IMR-90 (cell line): ENCODE measurements around the gene SYNPR. TPM values are rescaled to one million over a fixed set of nuclear protein-coding genes. Genes with fewer than 3 reads are reported as not detected.

Experiments used
- ATAC-seq: fragments of 200-7000 bp; cut with Tn5 transposase; 2 replicates; pipeline ENCODE4 v1.9.1; 2020; ENCODE audit warnings: low read depth, mild to moderate bottlenecking, moderate library complexity
- BruUV-seq: library from RNA; stranded (reverse); fragments of 400-500 nt; replicated peaks from 2 replicates; lab custom pipeline; 2021; lab: Mats Ljungman, UMichigan
- CTCF ChIA-PET: fragments of 300-600 bp; formaldehyde crosslinking; extraction: SDS; loops from one replicate; lab custom pipeline; 2021; ENCODE audit warnings: antibody characterized with exemption; lab: Yijun Ruan, JAX
- POLR2A ChIA-PET: fragments of 300-600 bp; sonication (Branson Sonifier 250); formaldehyde crosslinking; loops from one replicate; lab custom pipeline; 2022; ENCODE audit warnings: antibody characterized with exemption; ENCODE audit not compliant: unreplicated experiment; lab: Charles Lee
- DNase-seq: peaks from one replicate; pipeline ENCODE4 v3.0.0; 2013
- H2AFZ ChIP-seq: replicated peaks from 2 replicates; pipeline ENCODE3; 2013; ENCODE audit warnings: low read length, mild to moderate bottlenecking; ENCODE audit not compliant: poor library complexity
- H2AK5ac ChIP-seq: 2 replicates; pipeline ENCODE4 v1.6.1; 2013; ENCODE audit warnings: low read depth, low read length, inconsistent platforms
- H2AK9ac ChIP-seq: replicated peaks from 2 replicates; pipeline ENCODE3; 2013; ENCODE audit warnings: mild to moderate bottlenecking, low read depth, low read length, moderate library complexity; ENCODE audit not compliant: poor library complexity
- H2BK120ac ChIP-seq: 2 replicates; pipeline ENCODE4 v1.6.1; 2013; ENCODE audit warnings: low read depth, low read length, inconsistent platforms
- H2BK15ac ChIP-seq: 3 replicates; pipeline ENCODE4 v1.6.1; 2013; ENCODE audit warnings: low read depth, low read length, inconsistent platforms
- H2BK20ac ChIP-seq: 2 replicates; pipeline ENCODE4 v1.6.1; 2013; ENCODE audit warnings: low read depth, mild to moderate bottlenecking, inconsistent platforms, low read length, moderate library complexity
- H2BK5ac ChIP-seq: 2 replicates; pipeline ENCODE4 v1.6.1; 2013; ENCODE audit warnings: mild to moderate bottlenecking, low read depth, low read length, inconsistent platforms; ENCODE audit not compliant: poor library complexity, severe bottlenecking
- H3K14ac ChIP-seq: replicated peaks from 2 replicates; pipeline ENCODE4 v1.6.1; 2013; ENCODE audit warnings: low read depth, low read length, inconsistent platforms
- H3K18ac ChIP-seq: 2 replicates; pipeline ENCODE4 v1.6.1; 2013; ENCODE audit warnings: low read depth, low read length, control low read depth
- H3K23ac ChIP-seq: 2 replicates; pipeline ENCODE4 v1.6.1; 2013; ENCODE audit warnings: low read depth, low read length, inconsistent platforms
- H3K27ac ChIP-seq: 2 replicates; pipeline ENCODE4 v1.5.1; 2013; ENCODE audit warnings: mild to moderate bottlenecking, control low read depth, low read length; ENCODE audit not compliant: insufficient read depth
- H3K27me3 ChIP-seq: 2 replicates; pipeline ENCODE4 v1.6.1; 2013; ENCODE audit warnings: low read length; ENCODE audit not compliant: control insufficient read depth, insufficient read depth
- H3K36me3 ChIP-seq: 2 replicates; pipeline ENCODE4 v1.6.1; 2013; ENCODE audit warnings: low read length, mixed read lengths; ENCODE audit not compliant: control insufficient read depth, insufficient read depth
- H3K4ac ChIP-seq: 2 replicates; pipeline ENCODE4 v1.6.1; 2013; ENCODE audit warnings: low read depth, low read length, inconsistent platforms
- H3K4me1 ChIP-seq: 2 replicates; pipeline ENCODE4 v1.6.1; 2013; ENCODE audit warnings: low read length, mixed read lengths; ENCODE audit not compliant: control insufficient read depth, insufficient read depth
- H3K4me2 ChIP-seq: 2 replicates; pipeline ENCODE4 v1.6.1; 2013; ENCODE audit warnings: low read depth, mild to moderate bottlenecking, control low read depth, low read length, moderate library complexity
- H3K4me3 ChIP-seq: 2 replicates; pipeline ENCODE4 v1.5.1; 2013; ENCODE audit warnings: low read depth, mild to moderate bottlenecking, control low read depth, low read length, moderate library complexity; ENCODE audit not compliant: insufficient read depth
- H3K56ac ChIP-seq: 2 replicates; pipeline ENCODE4 v1.6.1; 2013; ENCODE audit warnings: low read length, inconsistent platforms; ENCODE audit not compliant: insufficient read depth; ENCODE audit errors: extremely low read depth
- H3K79me1 ChIP-seq, 2 experiments: 2 replicates each; pipeline ENCODE4 v1.6.1; 2013; ENCODE audit warnings: low read length in 2 of 2, inconsistent platforms in 1 of 2, low read depth in 1 of 2
- H3K9ac ChIP-seq: 2 replicates; pipeline ENCODE4 v1.6.1; 2013; ENCODE audit warnings: low read depth, low read length, control low read depth
- H3K9me1 ChIP-seq: 2 replicates; pipeline ENCODE4 v1.6.1; 2013; ENCODE audit warnings: low read length, inconsistent platforms; ENCODE audit not compliant: insufficient read depth
- H3K9me3 ChIP-seq: 2 replicates; pipeline ENCODE4 v1.6.1; 2013; ENCODE audit warnings: low read length; ENCODE audit not compliant: control insufficient read depth, insufficient read depth
- H4K20me1 ChIP-seq: 2 replicates; pipeline ENCODE4 v1.6.1; 2013; ENCODE audit warnings: low read length, inconsistent platforms; ENCODE audit not compliant: insufficient read depth
- H4K5ac ChIP-seq: 2 replicates; pipeline ENCODE4 v1.6.1; 2013; ENCODE audit warnings: mild to moderate bottlenecking, low read depth, low read length, control low read depth
- H4K8ac ChIP-seq, 2 experiments: 2 replicates each; pipeline ENCODE4 v1.6.1; 2013; ENCODE audit warnings: low read depth in 2 of 2, low read length in 2 of 2, control low read depth in 1 of 2, inconsistent platforms in 1 of 2
- H4K91ac ChIP-seq: 2 replicates; pipeline ENCODE4 v1.6.1; 2013; ENCODE audit warnings: low read depth, low read length, inconsistent platforms; ENCODE audit not compliant: insufficient read depth
- BHLHE40 ChIP-seq: fragments of 150-350 bp; IDR thresholded peaks from 2 replicates; pipeline ENCODE4 v1.6.1; 2016; ENCODE audit warnings: mild to moderate bottlenecking, low read depth, low read length
- CEBPB ChIP-seq: IDR thresholded peaks from 2 replicates; pipeline ENCODE4 v1.6.1; 2012; ENCODE audit warnings: low read depth, low read length, improper control_type of control experiment
- CHD1 ChIP-seq: IDR thresholded peaks from 2 replicates; pipeline ENCODE4 v1.6.1; 2012; ENCODE audit warnings: low read depth, low read length, improper control_type of control experiment
- CTCF ChIP-seq: conservative IDR thresholded peaks from 2 replicates; pipeline ENCODE4 v1.5.1; 2012; ENCODE audit warnings: mild to moderate bottlenecking, low read depth, low read length, improper control_type of control experiment
- ELK1 ChIP-seq: fragments of 150-350 bp; IDR thresholded peaks from 2 replicates; pipeline ENCODE4 v1.6.1; 2016; ENCODE audit warnings: low read depth, mild to moderate bottlenecking, low read length, moderate library complexity, borderline replicate concordance
- FOS ChIP-seq: fragments of 150-350 bp; IDR thresholded peaks from 2 replicates; pipeline ENCODE4 v1.6.1; 2016; ENCODE audit warnings: low read depth, low read length
- MAFK ChIP-seq: IDR thresholded peaks from 2 replicates; pipeline ENCODE4 v1.6.1; 2012; ENCODE audit warnings: low read depth, low read length, improper control_type of control experiment
- MAZ ChIP-seq: IDR thresholded peaks from 2 replicates; pipeline ENCODE4 v1.6.1; 2012; ENCODE audit warnings: low read depth, mild to moderate bottlenecking, low read length, improper control_type of control experiment, moderate library complexity, borderline replicate concordance
- MXI1 ChIP-seq: IDR thresholded peaks from 2 replicates; pipeline ENCODE4 v1.6.1; 2012; ENCODE audit warnings: low read depth, mild to moderate bottlenecking, low read length, moderate library complexity, borderline replicate concordance
- NFE2L2 ChIP-seq: fragments of 150-350 bp; IDR thresholded peaks from 2 replicates; pipeline ENCODE4 v1.6.1; 2016; ENCODE audit warnings: low read depth, mild to moderate bottlenecking, low read length
- POLR2A ChIP-seq: IDR thresholded peaks from 2 replicates; pipeline ENCODE4 v1.6.1; 2012; ENCODE audit warnings: mild to moderate bottlenecking, low read depth, low read length
- RAD21 ChIP-seq: IDR thresholded peaks from 2 replicates; pipeline ENCODE4 v1.6.1; 2012; ENCODE audit warnings: low read length, improper control_type of control experiment
- RCOR1 ChIP-seq: IDR thresholded peaks from 2 replicates; pipeline ENCODE4 v1.6.1; 2012; ENCODE audit warnings: mild to moderate bottlenecking, low read length, improper control_type of control experiment; ENCODE audit not compliant: insufficient replicate concordance
- RFX5 ChIP-seq: IDR thresholded peaks from 2 replicates; pipeline ENCODE4 v1.8.0; 2012; ENCODE audit warnings: low read depth, mild to moderate bottlenecking, low read length, moderate library complexity
- SMC3 ChIP-seq: fragments of 150-350 bp; IDR thresholded peaks from 2 replicates; pipeline ENCODE4 v1.6.1; 2016; ENCODE audit warnings: low read depth, mild to moderate bottlenecking, antibody characterized with exemption, low read length, moderate library complexity
- WGBS, 2 experiments: methylation state at CpG; one replicate each; pipeline versions ENCODE4 v1.1.5 to v1.1.7; 2013; ENCODE audit warnings: missing lambda C conversion rate in 2 of 2; ENCODE audit not compliant: insufficient read length in 1 of 2; ENCODE audit errors: extremely low coverage in 2 of 2; 5-methylcytosine and 5-hydroxymethylcytosine counted together
- dilution Hi-C: fragments of 300-500 bp; cut with HindIII; formaldehyde crosslinking; loops from one replicate; pipeline ENCODE4 v1.14.3; 2018; ENCODE audit warnings: low sequenced_read_pairs; ENCODE audit not compliant: unreplicated experiment
- in situ Hi-C: fragments of 300-500 bp; cut with MboI; formaldehyde crosslinking; loops from 3 replicates; pipeline ENCODE4 v1.14.3; 2019; ENCODE audit warnings: low sequenced_read_pairs, inconsistent platforms, mixed read lengths
- intact Hi-C: fragments of 100-400 bp; cut with micrococcal nuclease; formaldehyde crosslinking; loops from 2 replicates; pipeline ENCODE4 v1.10.0; 2022
- polyA plus RNA-seq, 3 experiments: library from polyadenylated mRNA; depleted of rRNA; stranded (reverse); fragments of >200 nt; gene quantifications; 2 replicates each; pipeline ENCODE4 v1.2.3, GENCODE V29; 2012; ENCODE audit warnings: low replicate concordance in 1 of 3
- total RNA-seq: library from RNA; depleted of rRNA; stranded (reverse); fragments of >200 nt; gene quantifications from 2 replicates; pipeline ENCODE4 v1.2.3, GENCODE V29; 2012
- TF ChIP-seq, protein P1 (sequence below): fragments of 150-350 bp; IDR thresholded peaks from 2 replicates; pipeline ENCODE4 v1.6.1; 2017; ENCODE audit warnings: mild to moderate bottlenecking, antibody characterized with exemption, low read length, low read depth

Gene SYNPR
- total and polyA plus RNA-seq, 2 of the 4 experiments (the other 2 are of a cell fraction): not detected

DNA sequence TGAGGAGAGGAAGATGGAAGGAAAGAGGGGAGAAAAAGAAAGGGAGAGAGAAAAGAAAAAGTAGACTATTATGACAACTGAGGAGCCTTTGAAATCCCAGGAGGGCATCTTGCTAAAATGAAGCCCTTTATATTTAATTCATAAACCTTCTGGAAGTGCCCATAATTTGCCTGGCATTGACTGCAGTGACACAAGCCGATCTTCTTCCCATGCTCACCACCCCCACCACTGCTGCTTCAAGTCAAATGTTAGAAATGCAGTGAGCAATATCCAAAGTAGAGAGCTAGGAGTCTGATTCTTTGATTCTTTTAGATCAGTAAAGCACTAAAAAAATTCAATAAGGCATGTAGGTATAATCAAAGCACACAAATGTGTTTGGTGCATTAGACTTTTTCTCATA is 235.7 kb downstream of the SYNPR start:
- dilution Hi-C loops: no loop called here
- POLR2A ChIA-PET: no interaction called here

More for the DNA sequence above, 235.7 kb downstream of the SYNPR start:
- CTCF ChIA-PET: no interaction called here
- no CpG with 5 or more reads among the region's 1 CpG for WGBS, 2 experiments
- no peak overlapping the region for H2BK20ac ChIP-seq
- H3K36me3 ChIP-seq: no peaks in the 10 kb centered on the region
- no peak overlapping the region for H2AK9ac ChIP-seq
- no peak overlapping the region for H3K4me2 ChIP-seq
- H3K14ac ChIP-seq: no peak overlapping the region
- no peak overlapping the region for H3K4ac ChIP-seq
- H4K91ac ChIP-seq: no peak overlapping the region
- no peak overlapping the region for H4K8ac ChIP-seq
- no peak for TF ChIP-seq CTCF
- no peak for TF ChIP-seq SMC3
- no peak for TF ChIP-seq POLR2A
- TF ChIP-seq MXI1: no peak
- no peak for TF ChIP-seq MAFK
- no peak for TF ChIP-seq FOS
- TF ChIP-seq CEBPB: no peak
- no peak for TF ChIP-seq MAZ
- TF ChIP-seq NFE2L2: no peak
- TF ChIP-seq, protein P1, sequence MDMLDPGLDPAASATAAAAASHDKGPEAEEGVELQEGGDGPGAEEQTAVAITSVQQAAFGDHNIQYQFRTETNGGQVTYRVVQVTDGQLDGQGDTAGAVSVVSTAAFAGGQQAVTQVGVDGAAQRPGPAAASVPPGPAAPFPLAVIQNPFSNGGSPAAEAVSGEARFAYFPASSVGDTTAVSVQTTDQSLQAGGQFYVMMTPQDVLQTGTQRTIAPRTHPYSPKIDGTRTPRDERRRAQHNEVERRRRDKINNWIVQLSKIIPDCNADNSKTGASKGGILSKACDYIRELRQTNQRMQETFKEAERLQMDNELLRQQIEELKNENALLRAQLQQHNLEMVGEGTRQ: no peak
- no peak for TF ChIP-seq RAD21
- TF ChIP-seq CHD1: no peak
- no peak for TF ChIP-seq RFX5
- TF ChIP-seq ELK1: no peak
- TF ChIP-seq RCOR1: no peak
- no peak for TF ChIP-seq BHLHE40
- H3K9me3 ChIP-seq: no peaks in the 10 kb centered on the region
- H2BK15ac ChIP-seq: no peak overlapping the region
- H4K20me1 ChIP-seq: no peaks in the 10 kb centered on the region
- DNase-seq (no peak), ATAC-seq (no peak)
- no peak overlapping the region for H4K5ac ChIP-seq
- H2BK120ac ChIP-seq: no peak overlapping the region
- no peak overlapping the region for H2AFZ ChIP-seq
- in situ Hi-C loops (no loop called here), intact Hi-C loops (no loop called here)
- H3K79me1 ChIP-seq: no peaks in the 10 kb centered on the region
- no peak overlapping the region for H2BK5ac ChIP-seq
- H3K4me1 ChIP-seq: no peaks in the 10 kb centered on the region
- no peaks in the 10 kb centered on the region for H3K27me3 ChIP-seq
- H2AK5ac ChIP-seq: no peak overlapping the region
- H3K56ac ChIP-seq: no peak overlapping the region
- no peak overlapping the region for H3K23ac ChIP-seq
- no peaks in the 10 kb centered on the region for H3K9me1 ChIP-seq
- H3K18ac ChIP-seq: no peak overlapping the region
- no peak overlapping the region for H3K4me3 ChIP-seq
- H3K9ac ChIP-seq: no peak overlapping the region
- BruUV-seq: no TSS peak
- H3K27ac ChIP-seq: no peak overlapping the region
